Type B pancreatic cell (in vitro differentiated cells): ENCODE measurements around the gene TCF12. TPM values are rescaled to one million over a fixed set of nuclear protein-coding genes. Genes with fewer than 3 reads are reported as not detected.

Experiments
- DNase-seq: peaks from one replicate; pipeline ENCODE4 v3.0.0; 2021; ENCODE audit warnings: mixed read lengths; ENCODE audit not compliant: unreplicated experiment; ENCODE audit errors: extremely low spot score
- H3K27ac Mint-ChIP-seq: 2 replicates; pipeline ENCODE4 v1.8.0; 2021; ENCODE audit warnings: mild to moderate bottlenecking, mixed read lengths
- H3K27me3 Mint-ChIP-seq: 2 replicates; pipeline ENCODE4 v1.8.0; 2021; ENCODE audit warnings: mixed read lengths
- H3K36me3 Mint-ChIP-seq: 2 replicates; pipeline ENCODE4 v1.8.0; 2021; ENCODE audit warnings: mixed read lengths
- H3K4me1 Mint-ChIP-seq: one replicate; pipeline ENCODE4 v1.8.0; 2021; ENCODE audit warnings: mixed read lengths; ENCODE audit not compliant: unreplicated experiment
- H3K4me3 Mint-ChIP-seq: 2 replicates; pipeline ENCODE4 v1.8.0; 2021; ENCODE audit warnings: mild to moderate bottlenecking, mixed read lengths
- H3K9me3 Mint-ChIP-seq: 2 replicates; pipeline ENCODE4 v1.8.0; 2021; ENCODE audit warnings: mixed read lengths
- CTCF ChIP-seq: fragments of 200-600 bp; sonication (generic); conservative IDR thresholded peaks from 2 replicates; pipeline ENCODE4 v1.5.0; 2021; ENCODE audit warnings: antibody characterized with exemption, mild to moderate bottlenecking
- total RNA-seq: library from RNA; stranded (reverse); gene quantifications from 2 replicates; pipeline ENCODE4 v1.2.1, GENCODE V29; 2021; ENCODE audit warnings: low replicate concordance

The TCF12 gene
- total RNA-seq, 1 donor from 2014 or later = 153 TPM

GRCh38 chr15:56985856-56986255, 67.4 kb downstream of the TCF12 start:
- DNase-seq = no peak
- Mint-ChIP-seq H3K27me3 (no peaks in the 10 kb centered on the region), H3K9me3 (no peaks in the 10 kb centered on the region), H3K36me3 (no peaks in the 10 kb centered on the region), H3K27ac (no peak overlapping the region), H3K4me1 (peaks cover 30% of the 10 kb centered on the region), H3K4me3 (no peak overlapping the region)
- no peak for TF ChIP-seq CTCF

GRCh38 chr15:56987286-56987685, 68.8 kb downstream of the TCF12 start:
- H3K27me3 Mint-ChIP-seq = no peaks in the 10 kb centered on the region
- H3K4me3 Mint-ChIP-seq = no peak overlapping the region
- no peaks in the 10 kb centered on the region for H3K9me3 Mint-ChIP-seq
- no peak overlapping the region for H3K27ac Mint-ChIP-seq
- no peak for TF ChIP-seq CTCF
- peaks cover 30% of the 10 kb centered on the region for H3K4me1 Mint-ChIP-seq
- DNase-seq = no peak
- H3K36me3 Mint-ChIP-seq = no peaks in the 10 kb centered on the region

- no peak for DNase-seq
- Mint-ChIP-seq H3K27me3 (no peaks in the 10 kb centered on the region), H3K27ac (no peak overlapping the region), H3K36me3 (peaks cover 6% of the 10 kb centered on the region), H3K9me3 (no peaks in the 10 kb centered on the region), H3K4me3 (no peak overlapping the region), H3K4me1 (peaks cover 26% of the 10 kb centered on the region)
- no peak for TF ChIP-seq CTCF
Measured at GRCh38 chr15:56988219-56988618, 69.8 kb downstream of the TCF12 start.

GRCh38 chr15:56989411-56989924, 71.0 kb downstream of the TCF12 start:
- Mint-ChIP-seq H3K27ac (no peak overlapping the region), H3K27me3 (no peaks in the 10 kb centered on the region), H3K36me3 (peaks cover 18% of the 10 kb centered on the region), H3K4me3 (peak overlapping the region; percentile 5), H3K9me3 (no peaks in the 10 kb centered on the region), H3K4me1 (peaks cover 25% of the 10 kb centered on the region)
- TF ChIP-seq CTCF = no peak
- DNase-seq = no peak

- H3K36me3 Mint-ChIP-seq = peaks cover 24% of the 10 kb centered on the region
- TF ChIP-seq CTCF = no peak
- no peak overlapping the region for H3K27ac Mint-ChIP-seq
- no peak for DNase-seq
- H3K4me1 Mint-ChIP-seq = peaks cover 17% of the 10 kb centered on the region
- H3K9me3 Mint-ChIP-seq = no peaks in the 10 kb centered on the region
- H3K4me3 Mint-ChIP-seq = no peak overlapping the region
- H3K27me3 Mint-ChIP-seq = no peaks in the 10 kb centered on the region
Measured at GRCh38 chr15:56991017-56991416, 72.6 kb downstream of the TCF12 start.

- Mint-ChIP-seq H3K27ac (no peak overlapping the region), H3K27me3 (no peaks in the 10 kb centered on the region)
- DNase-seq = no peak
Measured at GRCh38 chr15:56992725-56993124, 74.3 kb downstream of the TCF12 start.

More at GRCh38 chr15:56992725-56993124, 74.3 kb downstream of the TCF12 start:
- H3K36me3 Mint-ChIP-seq = peaks cover 33% of the 10 kb centered on the region
- no peak for TF ChIP-seq CTCF
- no peaks in the 10 kb centered on the region for H3K9me3 Mint-ChIP-seq
- peaks cover 17% of the 10 kb centered on the region for H3K4me1 Mint-ChIP-seq
- no peak overlapping the region for H3K4me3 Mint-ChIP-seq
